ENCODE results near the gene RHBDL3. TPM values are rescaled to one million over a fixed set of nuclear protein-coding genes. Genes with fewer than 3 reads are reported as not detected.
A peak's percentile ranks its signal among the peaks of the same experiment; 100 is the strongest.

RHBDL3 gene
- total RNA-seq, 1 experiment from 2014 or later, result not detected

DNA sequence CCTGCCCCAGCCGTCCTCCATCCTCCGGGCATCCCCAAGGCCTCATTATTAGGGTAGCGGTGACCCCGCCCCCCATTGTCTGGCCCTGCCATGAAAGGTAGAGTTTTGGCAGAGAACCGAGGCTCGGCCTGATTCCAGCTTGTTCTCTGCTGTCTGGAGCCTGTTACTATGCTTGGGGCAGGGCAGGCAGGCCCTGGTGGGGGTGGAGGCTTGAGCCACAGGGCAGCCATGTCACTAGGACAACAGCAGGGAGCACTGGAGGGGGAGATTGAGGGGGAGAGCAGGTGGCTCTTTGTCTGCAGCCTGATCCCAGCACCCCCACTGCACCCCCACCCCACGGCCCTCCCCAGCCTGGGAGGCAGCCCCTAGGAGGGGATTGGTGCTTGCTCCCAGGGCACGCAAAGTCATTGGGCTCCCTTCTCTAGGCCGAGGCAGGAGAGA lies 15.4 kb downstream of the RHBDL3 start:
- Histone ChIP-seq H3K27me3 (ENCODE audit: insufficient read depth, low read depth) (no peaks in the 10 kb centered on the region), H3F3A (ENCODE audit: insufficient read depth, low read depth) (no peaks in the 10 kb centered on the region), H3K79me2 (ENCODE audit: low read depth) (no peaks in the 10 kb centered on the region), H3K4me1 (replicated peaks; ENCODE audit: insufficient read depth) (no peaks in the 10 kb centered on the region), H3K36me3 (ENCODE audit: low read depth) (no peaks in the 10 kb centered on the region), H4K20me1 (ENCODE audit: insufficient read depth) (no peaks in the 10 kb centered on the region), H3K4me2 (no peak overlapping the region), H3K9me3 (ENCODE audit: insufficient read depth, low read depth) (no peaks in the 10 kb centered on the region), H3K4me3 (no peak overlapping the region), H3K27ac (no peak overlapping the region), H2AFZ (no peak overlapping the region), H3K9me2 (ENCODE audit: insufficient read depth) (no peaks in the 10 kb centered on the region)
- DNase-seq, result peak in 1 of 2 experiments; percentile 55
- intact Hi-C loops (cut with micrococcal nuclease; ENCODE audit: unreplicated experiment), result no loop called here
- no TSS peak for BruUV-seq (replicated peaks)
- TF ChIP-seq, protein P1, sequence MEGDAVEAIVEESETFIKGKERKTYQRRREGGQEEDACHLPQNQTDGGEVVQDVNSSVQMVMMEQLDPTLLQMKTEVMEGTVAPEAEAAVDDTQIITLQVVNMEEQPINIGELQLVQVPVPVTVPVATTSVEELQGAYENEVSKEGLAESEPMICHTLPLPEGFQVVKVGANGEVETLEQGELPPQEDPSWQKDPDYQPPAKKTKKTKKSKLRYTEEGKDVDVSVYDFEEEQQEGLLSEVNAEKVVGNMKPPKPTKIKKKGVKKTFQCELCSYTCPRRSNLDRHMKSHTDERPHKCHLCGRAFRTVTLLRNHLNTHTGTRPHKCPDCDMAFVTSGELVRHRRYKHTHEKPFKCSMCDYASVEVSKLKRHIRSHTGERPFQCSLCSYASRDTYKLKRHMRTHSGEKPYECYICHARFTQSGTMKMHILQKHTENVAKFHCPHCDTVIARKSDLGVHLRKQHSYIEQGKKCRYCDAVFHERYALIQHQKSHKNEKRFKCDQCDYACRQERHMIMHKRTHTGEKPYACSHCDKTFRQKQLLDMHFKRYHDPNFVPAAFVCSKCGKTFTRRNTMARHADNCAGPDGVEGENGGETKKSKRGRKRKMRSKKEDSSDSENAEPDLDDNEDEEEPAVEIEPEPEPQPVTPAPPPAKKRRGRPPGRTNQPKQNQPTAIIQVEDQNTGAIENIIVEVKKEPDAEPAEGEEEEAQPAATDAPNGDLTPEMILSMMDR (conservative IDR thresholded peaks at IDR 0.05), result no peak
- TF ChIP-seq EZH2 (IDR thresholded peaks at IDR 0.05; ENCODE audit: low read depth), result no peak
- CTCF ChIA-PET, result no interaction called here
- POLR2A ChIA-PET (ENCODE audit: unreplicated experiment), result no interaction called here

DNA sequence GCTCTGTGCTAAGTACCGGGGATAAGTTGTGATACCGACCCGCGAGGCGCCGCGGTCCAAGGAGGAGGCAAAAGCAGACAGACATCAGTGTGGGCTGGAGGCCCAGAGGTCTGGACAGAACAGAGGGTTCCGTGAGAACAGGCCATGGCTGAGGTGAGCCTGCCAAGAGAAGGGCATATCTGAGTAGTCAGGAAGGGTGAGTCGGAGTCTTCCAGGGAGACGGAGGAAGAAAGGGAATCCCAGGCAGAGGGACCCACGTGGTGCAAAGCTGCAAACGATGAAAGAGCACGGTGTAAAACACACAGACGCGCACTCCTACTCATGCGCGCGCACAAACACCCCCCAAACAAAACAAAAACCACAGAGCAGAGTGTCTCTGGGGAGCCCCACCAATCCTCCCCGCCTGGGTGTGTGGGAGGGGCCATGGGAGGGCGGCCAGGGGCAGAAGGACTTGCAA lies 18.1 kb downstream of the RHBDL3 start:
- Histone ChIP-seq H3K27me3 (ENCODE audit: insufficient read depth, low read depth) (no peaks in the 10 kb centered on the region), H3K27ac (no peak overlapping the region), H3K4me3 (no peak overlapping the region), H3F3A (ENCODE audit: insufficient read depth, low read depth) (no peaks in the 10 kb centered on the region), H3K36me3 (ENCODE audit: low read depth) (no peaks in the 10 kb centered on the region), H3K4me1 (replicated peaks; ENCODE audit: insufficient read depth) (no peaks in the 10 kb centered on the region), H3K9me2 (ENCODE audit: insufficient read depth) (no peaks in the 10 kb centered on the region), H3K9me3 (ENCODE audit: insufficient read depth, low read depth) (no peaks in the 10 kb centered on the region), H2AFZ (no peak overlapping the region), H3K79me2 (ENCODE audit: low read depth) (no peaks in the 10 kb centered on the region), H4K20me1 (ENCODE audit: insufficient read depth) (no peaks in the 10 kb centered on the region), H3K4me2 (no peak overlapping the region)
- BruUV-seq (replicated peaks), result no TSS peak
- no peak for TF ChIP-seq EZH2 (IDR thresholded peaks at IDR 0.05; ENCODE audit: low read depth)
- TF ChIP-seq, protein P1 (conservative IDR thresholded peaks at IDR 0.05), result no peak
- intact Hi-C loops (cut with micrococcal nuclease; ENCODE audit: unreplicated experiment), result no loop called here
- ChIA-PET CTCF (no interaction called here), POLR2A (ENCODE audit: unreplicated experiment) (no interaction called here)
- no peak for DNase-seq

- H3K27ac ChIP-seq, result no peak overlapping the region
- no TSS peak for BruUV-seq (replicated peaks)
- H3F3A ChIP-seq (ENCODE audit: insufficient read depth, low read depth), result no peaks in the 10 kb centered on the region
- POLR2A ChIA-PET (ENCODE audit: unreplicated experiment), result no interaction called here
- H3K4me2 ChIP-seq, result no peak overlapping the region
- CTCF ChIA-PET, result no interaction called here
- no peaks in the 10 kb centered on the region for H3K79me2 ChIP-seq (ENCODE audit: low read depth)
- no peaks in the 10 kb centered on the region for H3K4me1 ChIP-seq (replicated peaks; ENCODE audit: insufficient read depth)
- H3K27me3 ChIP-seq (ENCODE audit: insufficient read depth, low read depth), result no peaks in the 10 kb centered on the region
- intact Hi-C loops (cut with micrococcal nuclease; ENCODE audit: unreplicated experiment), result no loop called here
- no peaks in the 10 kb centered on the region for H3K36me3 ChIP-seq (ENCODE audit: low read depth)
- H2AFZ ChIP-seq, result no peak overlapping the region
- no peak for DNase-seq
- no peaks in the 10 kb centered on the region for H3K9me2 ChIP-seq (ENCODE audit: insufficient read depth)
- no peaks in the 10 kb centered on the region for H4K20me1 ChIP-seq (ENCODE audit: insufficient read depth)
- no peak overlapping the region for H3K4me3 ChIP-seq
- TF ChIP-seq, protein P1 (conservative IDR thresholded peaks at IDR 0.05), result no peak
- TF ChIP-seq EZH2 (IDR thresholded peaks at IDR 0.05; ENCODE audit: low read depth), result no peak
- no peaks in the 10 kb centered on the region for H3K9me3 ChIP-seq (ENCODE audit: insufficient read depth, low read depth)
Measured at GRCh38 chr17:32285306-32285705, 19.7 kb downstream of the RHBDL3 start.

Measured in PC-9 (cell line).